Measurements from ENCODE around the gene CNNM1. TPM values are rescaled to one million over a fixed set of nuclear protein-coding genes. Genes with fewer than 3 reads are reported as not detected.
A peak's percentile ranks its signal among the peaks of the same experiment; 100 is the strongest.

CNNM1 gene
- polyA plus RNA-seq, 2 of the 4 experiments (the other 2 are of a cell fraction): 14.2 to 17.5 TPM

DNA sequence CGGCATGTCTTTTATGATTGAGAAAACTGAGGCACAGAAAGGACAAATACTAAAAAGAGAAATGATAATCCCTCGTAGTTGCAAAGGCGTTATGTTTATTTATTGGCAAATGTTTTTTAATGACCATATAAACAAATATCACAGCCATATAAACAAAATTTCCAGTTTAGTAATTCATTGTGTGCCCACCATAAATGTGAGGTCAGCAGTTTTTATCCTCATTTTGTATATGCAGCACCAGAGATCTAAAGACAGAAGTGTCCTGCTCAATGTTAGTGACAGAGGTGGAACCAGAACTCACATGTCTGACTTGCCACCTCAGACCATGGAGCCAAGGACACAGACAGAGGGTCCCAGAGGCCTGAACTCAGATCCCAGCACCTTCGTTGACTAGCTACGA is 14.1 kb downstream of the CNNM1 start:
- DNase-seq (ENCODE audit: low read depth in 1 of 2, low spot score in 1 of 2) (no peak), ATAC-seq (no peak), FAIRE-seq (no peak)
- peak overlapping the region; percentile 57; the same call in 2 of the 3 replicates for H3K4me2 ChIP-seq
- TF ChIP-seq ZNF302 (CRISPR knock-in tag; IDR thresholded peaks at IDR 0.05) (no peak), MAFK (IDR thresholded peaks at IDR 0.05; ENCODE audit: partially characterized antibody) (peak; percentile 93)
- POLR2A ChIA-PET: no interaction called here
- CTCF ChIA-PET: interaction anchor here (0.9 kb wide), 1 partner anchor 14 kb away, joined by 4 read pairs; the partner anchor contains the start of gene CNNM1
- H3K4me3 ChIP-seq: no peak overlapping the region
- peaks cover 69% of the 10 kb centered on the region for H3K4me1 ChIP-seq
- over 99% methylated on average over 5 of the region's 5 CpGs for WGBS (ENCODE audit: missing lambda C conversion rate)
- H3K27ac ChIP-seq: peak overlapping the region in 1 of 2 experiments; percentile 79; a peak in 4 of 6 replicates
- peaks cover 10% of the 10 kb centered on the region; the same call in 2 of the 3 replicates for H3K9me3 ChIP-seq

DNA sequence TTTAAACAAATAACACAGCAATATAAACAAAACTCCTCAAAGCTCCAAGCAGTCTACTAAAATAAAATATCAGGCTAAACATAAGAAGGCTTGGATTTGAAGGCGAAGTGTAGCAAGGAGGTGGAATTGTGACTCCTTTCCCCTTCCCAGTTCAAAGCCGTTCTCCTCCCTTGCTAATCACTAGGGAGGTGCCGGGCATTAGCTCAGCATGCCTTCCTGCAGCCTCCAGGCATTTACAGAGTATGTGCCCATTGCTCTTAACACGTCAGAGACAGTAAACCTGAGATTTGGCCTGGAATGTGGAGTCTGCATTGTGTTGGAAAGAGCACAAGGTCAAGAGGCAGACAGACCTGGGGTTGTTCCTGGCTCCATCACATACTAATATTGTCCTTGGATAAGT is 15.6 kb downstream of the CNNM1 start:
- ATAC-seq (peak; percentile 46 to 76; a peak in 5 of 6 replicates), FAIRE-seq (peak; percentile 56), DNase-seq (ENCODE audit: low read depth in 1 of 2, low spot score in 1 of 2) (peak in 1 of 2 experiments; percentile 84)
- POLR2A ChIA-PET: no interaction called here
- Histone ChIP-seq H3K27ac (peak overlapping the region; percentile 70 to 79), H3K4me2 (peak overlapping the region; percentile 57), H3K4me1 (peaks cover 55% of the 10 kb centered on the region), H3K9me3 (peaks cover 6% of the 10 kb centered on the region; the same call in 2 of the 3 replicates), H3K4me3 (no peak overlapping the region)
- CTCF ChIA-PET: interaction anchor here (0.8 to 2.9 kb wide), 4 partner anchors 9 to 47 kb away, joined by 3 to 15 read pairs (median 3); partner anchors contain the start of gene CNNM1
- 10% methylated on average over 4 of the region's 4 CpGs for WGBS (ENCODE audit: missing lambda C conversion rate)
- TF ChIP-seq, protein P1, sequence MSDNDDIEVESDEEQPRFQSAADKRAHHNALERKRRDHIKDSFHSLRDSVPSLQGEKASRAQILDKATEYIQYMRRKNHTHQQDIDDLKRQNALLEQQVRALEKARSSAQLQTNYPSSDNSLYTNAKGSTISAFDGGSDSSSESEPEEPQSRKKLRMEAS (IDR thresholded peaks at IDR 0.05): peak; percentile 21; the same call in 1 of the 2 replicates
- TF ChIP-seq, protein P2, sequence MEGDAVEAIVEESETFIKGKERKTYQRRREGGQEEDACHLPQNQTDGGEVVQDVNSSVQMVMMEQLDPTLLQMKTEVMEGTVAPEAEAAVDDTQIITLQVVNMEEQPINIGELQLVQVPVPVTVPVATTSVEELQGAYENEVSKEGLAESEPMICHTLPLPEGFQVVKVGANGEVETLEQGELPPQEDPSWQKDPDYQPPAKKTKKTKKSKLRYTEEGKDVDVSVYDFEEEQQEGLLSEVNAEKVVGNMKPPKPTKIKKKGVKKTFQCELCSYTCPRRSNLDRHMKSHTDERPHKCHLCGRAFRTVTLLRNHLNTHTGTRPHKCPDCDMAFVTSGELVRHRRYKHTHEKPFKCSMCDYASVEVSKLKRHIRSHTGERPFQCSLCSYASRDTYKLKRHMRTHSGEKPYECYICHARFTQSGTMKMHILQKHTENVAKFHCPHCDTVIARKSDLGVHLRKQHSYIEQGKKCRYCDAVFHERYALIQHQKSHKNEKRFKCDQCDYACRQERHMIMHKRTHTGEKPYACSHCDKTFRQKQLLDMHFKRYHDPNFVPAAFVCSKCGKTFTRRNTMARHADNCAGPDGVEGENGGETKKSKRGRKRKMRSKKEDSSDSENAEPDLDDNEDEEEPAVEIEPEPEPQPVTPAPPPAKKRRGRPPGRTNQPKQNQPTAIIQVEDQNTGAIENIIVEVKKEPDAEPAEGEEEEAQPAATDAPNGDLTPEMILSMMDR (IDR thresholded peaks at IDR 0.05): no peak
- peak; percentile 71; the same call in 1 of the 2 replicates for TF ChIP-seq GATA3 (IDR thresholded peaks at IDR 0.05; ENCODE audit: borderline replicate concordance)

DNA sequence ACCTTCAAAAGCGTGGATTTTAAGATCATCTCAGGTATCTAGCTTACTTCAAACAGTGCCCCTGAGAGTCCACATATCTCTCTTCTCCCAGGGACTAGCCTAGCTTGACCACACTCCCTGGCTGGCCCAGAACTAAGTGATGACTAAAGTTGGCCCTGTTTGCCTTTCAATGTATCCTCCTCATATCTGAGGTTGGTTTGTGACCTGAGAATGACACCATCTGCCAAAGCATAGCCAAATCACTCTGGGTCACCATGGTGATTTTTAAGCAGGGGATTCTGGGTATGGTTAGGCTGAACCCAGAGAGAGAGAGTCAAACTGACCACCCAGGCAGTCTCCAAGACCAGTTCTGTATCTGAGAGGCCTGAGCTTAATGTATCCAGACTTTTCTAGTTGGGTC is 16.2 kb downstream of the CNNM1 start:
- Histone ChIP-seq H3K4me2 (peak overlapping the region; percentile 57), H3K9me3 (peaks cover 1% of the 10 kb centered on the region; the same call in 1 of the 3 replicates), H3K4me1 (peaks cover 54% of the 10 kb centered on the region), H3K27ac (peak overlapping the region; percentile 70 to 79), H3K4me3 (no peak overlapping the region)
- POLR2A ChIA-PET: no interaction called here
- ATAC-seq (peak; percentile 89 to 93), DNase-seq (ENCODE audit: low read depth in 1 of 2, low spot score in 1 of 2) (peak; percentile 44 to 89), FAIRE-seq (no peak)
- CTCF ChIA-PET: interaction anchor here (0.9 to 2.9 kb wide), 3 partner anchors 10 to 26 kb away, joined by 3 to 15 read pairs (median 3); partner anchors contain the start of gene CNNM1
- TF ChIP-seq EHF (CRISPR knock-in tag; IDR thresholded peaks at IDR 0.05) (no peak), JUN (IDR thresholded peaks at IDR 0.05) (no peak), HOXA7 (CRISPR knock-in tag; IDR thresholded peaks at IDR 0.05) (no peak), FOSL2 (IDR thresholded peaks at IDR 0.05) (no peak), FOSL2 (CRISPR knock-in tag; IDR thresholded peaks at IDR 0.05) (peak; percentile 49; the same call in 1 of the 2 replicates), GATA3 (IDR thresholded peaks at IDR 0.05; ENCODE audit: borderline replicate concordance) (0 out of 2 replicates have a peak, but pooled peaks have one; percentile 14), NR3C1 (IDR thresholded peaks at IDR 0.05) (no peak)
- WGBS (ENCODE audit: missing lambda C conversion rate): 55% methylated on average over 1 of the region's 1 CpG

DNA sequence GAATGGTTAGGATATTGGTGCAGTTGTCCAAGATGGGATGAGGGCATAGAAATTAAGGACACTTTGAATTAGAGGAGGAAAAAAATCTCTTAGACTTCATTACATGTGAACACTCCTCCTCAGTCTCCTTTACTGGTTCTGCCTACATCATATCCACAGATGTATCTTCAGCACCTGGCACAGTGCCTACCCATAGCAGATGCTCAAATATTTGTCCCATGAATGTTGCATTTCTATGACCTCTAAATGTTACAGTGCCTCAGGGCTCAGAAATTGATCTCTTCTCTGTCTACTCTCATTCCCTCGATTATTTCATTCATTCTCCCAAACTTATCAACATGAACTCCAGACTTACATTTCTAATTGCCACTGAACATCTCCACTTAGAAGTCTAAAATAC is 17.1 kb downstream of the CNNM1 start:
- ATAC-seq (0 out of 6 replicates have a peak, but pooled peaks of 1 of the 2 experiments have one; percentile 5), FAIRE-seq (no peak), DNase-seq (ENCODE audit: low read depth in 1 of 2, low spot score in 1 of 2) (peak in 1 of 2 experiments; percentile 53)
- CTCF ChIA-PET: interaction anchor here (2.9 kb wide), 1 partner anchor 11 kb away, joined by 15 read pairs; no protein-coding TSS in a partner anchor
- POLR2A ChIA-PET: no interaction called here
- peak overlapping the region; percentile 57 for H3K4me2 ChIP-seq
- peaks cover 54% of the 10 kb centered on the region for H3K4me1 ChIP-seq
- H3K9me3 ChIP-seq: no peaks in the 10 kb centered on the region
- 6% methylated on average over 1 of the region's 1 CpG for WGBS (ENCODE audit: missing lambda C conversion rate)
- H3K4me3 ChIP-seq: no peak overlapping the region
- TF ChIP-seq ZC3H11A (IDR thresholded peaks at IDR 0.05) (no peak), FOSL2 (IDR thresholded peaks at IDR 0.05) (no peak), FOSL2 (CRISPR knock-in tag; IDR thresholded peaks at IDR 0.05) (peak; percentile 25; the same call in 1 of the 2 replicates), ZNF302 (CRISPR knock-in tag; IDR thresholded peaks at IDR 0.05) (no peak), RAD21 (conservative IDR thresholded peaks at IDR 0.05 in 1 of 2, IDR thresholded peaks at IDR 0.05 in 1 of 2) (no peak)
- TF ChIP-seq, protein P3, sequence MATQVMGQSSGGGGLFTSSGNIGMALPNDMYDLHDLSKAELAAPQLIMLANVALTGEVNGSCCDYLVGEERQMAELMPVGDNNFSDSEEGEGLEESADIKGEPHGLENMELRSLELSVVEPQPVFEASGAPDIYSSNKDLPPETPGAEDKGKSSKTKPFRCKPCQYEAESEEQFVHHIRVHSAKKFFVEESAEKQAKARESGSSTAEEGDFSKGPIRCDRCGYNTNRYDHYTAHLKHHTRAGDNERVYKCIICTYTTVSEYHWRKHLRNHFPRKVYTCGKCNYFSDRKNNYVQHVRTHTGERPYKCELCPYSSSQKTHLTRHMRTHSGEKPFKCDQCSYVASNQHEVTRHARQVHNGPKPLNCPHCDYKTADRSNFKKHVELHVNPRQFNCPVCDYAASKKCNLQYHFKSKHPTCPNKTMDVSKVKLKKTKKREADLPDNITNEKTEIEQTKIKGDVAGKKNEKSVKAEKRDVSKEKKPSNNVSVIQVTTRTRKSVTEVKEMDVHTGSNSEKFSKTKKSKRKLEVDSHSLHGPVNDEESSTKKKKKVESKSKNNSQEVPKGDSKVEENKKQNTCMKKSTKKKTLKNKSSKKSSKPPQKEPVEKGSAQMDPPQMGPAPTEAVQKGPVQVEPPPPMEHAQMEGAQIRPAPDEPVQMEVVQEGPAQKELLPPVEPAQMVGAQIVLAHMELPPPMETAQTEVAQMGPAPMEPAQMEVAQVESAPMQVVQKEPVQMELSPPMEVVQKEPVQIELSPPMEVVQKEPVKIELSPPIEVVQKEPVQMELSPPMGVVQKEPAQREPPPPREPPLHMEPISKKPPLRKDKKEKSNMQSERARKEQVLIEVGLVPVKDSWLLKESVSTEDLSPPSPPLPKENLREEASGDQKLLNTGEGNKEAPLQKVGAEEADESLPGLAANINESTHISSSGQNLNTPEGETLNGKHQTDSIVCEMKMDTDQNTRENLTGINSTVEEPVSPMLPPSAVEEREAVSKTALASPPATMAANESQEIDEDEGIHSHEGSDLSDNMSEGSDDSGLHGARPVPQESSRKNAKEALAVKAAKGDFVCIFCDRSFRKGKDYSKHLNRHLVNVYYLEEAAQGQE (IDR thresholded peaks at IDR 0.05): no peak
- TF ChIP-seq, protein P4, sequence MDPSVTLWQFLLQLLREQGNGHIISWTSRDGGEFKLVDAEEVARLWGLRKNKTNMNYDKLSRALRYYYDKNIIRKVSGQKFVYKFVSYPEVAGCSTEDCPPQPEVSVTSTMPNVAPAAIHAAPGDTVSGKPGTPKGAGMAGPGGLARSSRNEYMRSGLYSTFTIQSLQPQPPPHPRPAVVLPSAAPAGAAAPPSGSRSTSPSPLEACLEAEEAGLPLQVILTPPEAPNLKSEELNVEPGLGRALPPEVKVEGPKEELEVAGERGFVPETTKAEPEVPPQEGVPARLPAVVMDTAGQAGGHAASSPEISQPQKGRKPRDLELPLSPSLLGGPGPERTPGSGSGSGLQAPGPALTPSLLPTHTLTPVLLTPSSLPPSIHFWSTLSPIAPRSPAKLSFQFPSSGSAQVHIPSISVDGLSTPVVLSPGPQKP (IDR thresholded peaks at IDR 0.05; ENCODE audit: low read depth, low read length): no peak
- peak overlapping the region; percentile 70 to 79 for H3K27ac ChIP-seq

All from A549 (cell line).